SK-N-DZ (cell line): Measurements from ENCODE around the gene CASP3.
"Not testable (repeated sequence)": the region's sequence is repeated elsewhere in the genome, so short reads cannot be mapped to it uniquely, and the experiment has no call there.

Source experiments
- DNase-seq: peaks from one replicate; pipeline ENCODE4 v3.0.0-alpha.2; 2015; ENCODE audit warnings: low spot score

Gene CASP3

DNA sequence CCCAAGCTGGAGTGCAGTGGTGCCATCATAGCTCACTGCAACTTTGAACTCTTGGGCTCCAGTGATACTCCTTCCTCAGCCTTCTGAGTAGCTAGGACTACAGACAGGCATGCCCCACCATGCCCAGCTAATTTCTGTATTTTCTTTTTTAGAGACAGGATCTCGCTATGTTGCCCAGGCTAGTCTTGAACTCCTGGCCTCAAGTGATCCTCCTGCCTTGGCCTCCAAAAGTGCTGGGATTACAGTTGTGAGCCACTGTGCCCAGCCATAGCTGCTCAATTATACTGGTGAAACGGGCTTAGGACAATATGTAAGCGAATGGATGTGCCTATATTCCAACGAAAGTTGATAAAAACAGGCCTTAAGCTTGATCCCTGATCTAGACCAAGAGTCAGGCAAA lies 13.1 kb downstream of the CASP3 start:
- no peak for DNase-seq

DNA sequence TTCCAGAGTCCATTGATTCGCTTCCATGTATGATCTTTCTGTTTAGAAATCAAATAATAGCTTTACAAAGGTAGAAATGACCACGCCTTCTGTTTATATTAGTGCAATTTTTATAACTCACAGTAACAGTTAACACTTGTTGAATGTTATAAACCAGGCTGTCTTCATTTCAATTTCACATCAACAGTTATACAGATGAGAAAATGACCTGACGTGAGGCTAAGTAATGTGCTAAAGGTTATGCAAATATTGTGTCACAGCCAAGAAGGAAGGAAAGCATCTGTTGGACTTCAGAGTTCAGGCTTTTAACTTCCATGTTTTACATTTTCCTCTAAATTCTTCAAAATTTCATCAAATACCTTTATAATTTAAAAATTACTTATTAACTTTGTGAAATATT lies 13.9 kb downstream of the CASP3 start:
- no peak for DNase-seq

DNA sequence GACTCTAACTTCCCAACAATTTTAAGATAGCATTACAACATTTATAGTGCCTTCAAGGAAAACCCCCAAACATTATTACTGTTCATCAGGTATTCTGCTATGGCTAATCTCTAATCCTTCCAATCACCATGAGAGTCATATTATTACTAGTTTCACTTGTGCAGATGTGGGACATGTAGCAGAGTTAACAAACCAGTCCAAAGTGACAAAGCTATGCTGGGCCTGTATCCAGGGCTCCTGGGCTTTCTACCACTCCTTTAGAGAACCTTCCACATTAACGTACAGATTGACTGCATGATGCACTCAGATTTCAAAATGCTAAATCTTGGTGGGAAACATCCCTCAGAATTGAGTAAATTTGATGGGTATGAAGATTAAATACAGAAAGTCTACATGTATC lies 16.4 kb downstream of the CASP3 start:
- no peak for DNase-seq

DNA sequence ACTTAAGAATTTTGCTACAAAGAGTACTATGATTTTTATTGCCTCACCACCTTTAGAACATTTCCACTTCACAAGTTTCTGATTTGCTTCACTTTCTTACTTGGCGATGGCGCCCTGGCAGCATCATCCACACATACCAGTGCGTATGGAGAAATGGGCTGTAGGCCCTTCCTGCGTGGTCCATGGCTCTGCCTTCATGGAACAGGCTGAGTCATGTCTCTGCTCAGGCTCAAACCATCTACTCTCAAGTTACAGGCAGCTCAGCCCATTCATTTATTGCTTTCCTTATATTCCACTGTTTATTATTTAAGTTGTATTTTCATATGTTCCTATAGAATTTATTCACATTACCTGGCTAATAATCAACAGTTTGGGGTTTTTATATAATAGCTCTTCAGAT lies 21.1 kb downstream of the CASP3 start:
- no peak for DNase-seq

DNA sequence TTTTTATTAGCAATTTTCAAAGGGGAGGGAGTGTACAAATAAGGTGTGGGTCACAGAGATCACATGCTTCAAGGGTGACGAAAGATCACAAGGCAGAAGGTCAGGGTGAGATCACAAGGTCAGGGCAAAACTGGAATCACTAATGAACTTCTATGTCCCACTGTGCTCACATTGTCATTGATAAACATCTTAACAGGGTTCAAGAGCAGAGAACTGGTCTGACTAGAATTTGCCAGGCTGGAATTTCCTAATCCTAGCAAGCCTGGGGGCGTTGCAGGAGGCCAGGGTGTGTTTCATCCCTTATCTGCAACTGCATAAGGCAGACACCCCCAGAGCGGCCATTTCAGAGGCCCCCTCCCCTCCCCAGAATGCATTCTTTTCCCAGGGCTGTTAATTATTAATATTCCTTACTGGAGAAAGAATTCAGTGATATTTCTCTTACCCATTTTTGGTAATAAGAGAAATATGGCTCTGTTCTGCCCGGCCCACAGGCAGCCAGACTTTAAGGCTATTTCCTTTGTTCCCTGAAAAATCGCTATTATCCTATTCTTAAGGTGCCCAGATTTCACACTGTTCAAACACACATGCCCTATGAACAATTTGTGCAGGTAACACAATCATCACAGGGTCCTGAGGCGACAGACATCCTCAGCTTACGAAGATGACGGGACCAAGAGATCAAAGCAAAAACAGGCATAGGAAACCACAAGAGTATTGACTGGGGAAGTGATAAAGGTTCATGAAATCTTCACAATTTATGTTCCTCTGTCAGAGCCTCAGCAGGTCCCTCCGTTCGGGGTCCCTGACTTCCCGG lies 23.3 kb downstream of the CASP3 start:
- not testable (repeated sequence) for DNase-seq

DNA sequence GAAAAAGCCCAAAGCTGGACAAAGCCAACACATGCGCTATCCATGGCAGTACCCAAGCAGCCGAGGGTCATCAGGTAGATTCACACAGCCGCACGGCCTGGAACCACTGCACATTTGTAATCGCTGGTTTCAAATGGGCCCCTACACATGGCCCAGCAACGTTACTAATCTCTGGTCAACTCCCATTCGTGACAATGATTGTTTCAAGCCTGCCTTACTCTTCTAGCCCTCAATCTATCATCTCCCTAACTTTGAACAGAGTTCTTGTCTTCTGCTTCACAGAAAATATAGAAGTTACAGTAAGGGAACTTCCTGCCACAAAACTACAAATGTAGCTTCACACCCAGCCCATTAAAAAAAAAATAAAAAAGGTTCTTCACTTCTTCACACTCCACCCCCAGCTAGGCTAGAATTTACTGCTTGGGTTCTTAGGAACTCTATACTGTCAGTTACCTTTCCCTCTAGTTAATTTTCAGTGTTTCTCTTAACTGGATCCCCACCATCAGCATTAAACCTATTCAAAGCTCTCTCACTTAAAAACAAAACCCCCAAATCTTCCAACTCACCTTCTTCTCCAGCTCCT lies 24.2 kb downstream of the CASP3 start:
- no peak for DNase-seq

DNA sequence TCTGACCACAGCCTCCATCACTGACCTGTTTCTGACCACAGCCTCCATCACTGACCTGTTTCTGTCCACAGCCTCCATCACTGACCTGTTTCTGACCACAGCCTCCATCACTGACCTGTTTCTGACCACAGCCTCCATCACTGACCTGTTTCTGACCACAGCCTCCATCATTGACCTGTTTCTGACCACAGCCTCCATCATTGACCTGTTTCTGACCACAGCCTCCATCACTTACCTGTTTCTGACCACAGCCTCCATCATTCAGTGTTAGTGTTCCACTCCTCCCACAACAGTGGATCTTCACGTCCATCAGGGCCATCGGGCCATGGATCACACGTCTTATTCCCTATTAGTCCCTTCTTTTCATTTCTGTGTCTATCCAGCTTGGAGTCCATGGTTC lies 24.7 kb downstream of the CASP3 start:
- DNase-seq, result not testable (repeated sequence)

DNA sequence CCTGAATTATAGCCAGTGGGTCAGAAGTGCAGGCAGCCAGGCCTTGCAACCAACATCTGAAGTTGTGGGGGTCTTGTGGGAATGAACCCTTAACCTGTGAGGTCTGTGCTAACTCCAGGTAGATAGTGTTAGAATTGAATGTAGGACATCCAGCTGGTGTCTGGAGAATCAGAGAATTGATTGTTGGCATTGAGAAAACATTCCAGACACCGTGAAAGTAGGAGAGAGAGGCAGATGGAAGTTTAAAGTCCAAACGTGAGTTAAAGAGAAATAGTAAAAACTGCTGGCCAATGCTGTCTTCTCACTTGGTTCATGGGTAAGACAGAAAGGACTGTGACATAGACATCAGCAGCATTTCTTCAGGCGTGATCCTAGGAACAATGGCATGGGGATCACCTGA lies 27.7 kb downstream of the CASP3 start:
- no peak for DNase-seq

DNA sequence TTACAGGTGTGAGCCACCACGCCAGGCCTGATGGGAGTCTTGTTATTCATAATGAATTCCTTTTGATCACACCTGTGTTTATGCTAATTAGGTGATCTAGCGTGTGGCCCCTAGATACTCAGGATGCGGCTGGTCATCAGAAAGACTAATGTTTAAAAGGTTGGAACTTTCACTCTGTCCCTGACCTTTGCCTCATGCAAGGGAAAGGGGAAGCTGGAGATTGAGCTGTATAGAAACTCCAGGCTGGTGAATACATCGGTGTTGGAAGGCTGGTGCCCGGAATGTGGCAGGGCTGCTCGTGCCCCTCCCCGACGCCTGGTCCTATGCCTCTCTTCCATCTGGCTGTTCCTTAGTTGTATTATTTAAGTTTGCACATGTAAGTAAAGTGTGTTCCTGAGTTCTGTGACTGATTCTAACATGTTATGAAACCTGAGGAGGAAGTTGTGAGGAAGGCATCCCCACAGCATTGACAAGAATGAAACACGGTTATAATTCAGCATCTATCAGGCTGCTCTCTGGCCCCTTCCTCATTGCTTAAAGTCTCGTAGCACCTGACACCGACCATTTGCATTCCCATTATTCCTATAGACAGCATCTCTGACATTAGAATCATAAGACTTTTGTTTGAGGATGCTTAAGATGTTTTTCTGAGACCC lies 28.9 kb downstream of the CASP3 start:
- no peak for DNase-seq

DNA sequence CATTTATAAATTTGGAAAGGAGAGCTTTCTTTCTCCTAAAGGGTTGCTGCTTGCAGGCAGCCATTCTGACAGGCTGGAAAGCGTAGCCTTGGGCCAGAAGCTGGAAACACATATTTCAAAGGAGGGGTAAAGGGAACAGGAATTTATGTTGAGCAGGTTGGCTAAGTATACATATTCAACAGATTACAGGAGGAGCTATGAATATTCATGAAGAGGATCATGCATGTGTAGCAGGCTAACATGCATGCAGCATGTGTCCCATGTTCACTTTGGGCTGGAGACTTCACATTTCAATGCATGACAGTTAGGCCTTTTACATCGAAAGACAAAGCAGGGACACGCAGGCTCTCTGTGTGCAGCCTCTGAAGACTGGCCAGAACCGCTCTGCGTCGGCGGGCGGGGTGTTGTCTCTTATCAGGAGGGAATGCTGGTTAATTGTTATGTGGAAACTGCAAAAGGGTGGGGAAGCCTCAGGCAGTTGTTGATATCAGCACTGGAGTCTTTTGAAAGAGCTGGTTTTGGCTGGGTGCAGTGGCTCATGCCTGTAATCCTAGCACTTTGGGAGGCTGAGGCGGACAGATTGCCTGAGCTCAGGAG lies 31.5 kb downstream of the CASP3 start:
- DNase-seq, result no peak

DNA sequence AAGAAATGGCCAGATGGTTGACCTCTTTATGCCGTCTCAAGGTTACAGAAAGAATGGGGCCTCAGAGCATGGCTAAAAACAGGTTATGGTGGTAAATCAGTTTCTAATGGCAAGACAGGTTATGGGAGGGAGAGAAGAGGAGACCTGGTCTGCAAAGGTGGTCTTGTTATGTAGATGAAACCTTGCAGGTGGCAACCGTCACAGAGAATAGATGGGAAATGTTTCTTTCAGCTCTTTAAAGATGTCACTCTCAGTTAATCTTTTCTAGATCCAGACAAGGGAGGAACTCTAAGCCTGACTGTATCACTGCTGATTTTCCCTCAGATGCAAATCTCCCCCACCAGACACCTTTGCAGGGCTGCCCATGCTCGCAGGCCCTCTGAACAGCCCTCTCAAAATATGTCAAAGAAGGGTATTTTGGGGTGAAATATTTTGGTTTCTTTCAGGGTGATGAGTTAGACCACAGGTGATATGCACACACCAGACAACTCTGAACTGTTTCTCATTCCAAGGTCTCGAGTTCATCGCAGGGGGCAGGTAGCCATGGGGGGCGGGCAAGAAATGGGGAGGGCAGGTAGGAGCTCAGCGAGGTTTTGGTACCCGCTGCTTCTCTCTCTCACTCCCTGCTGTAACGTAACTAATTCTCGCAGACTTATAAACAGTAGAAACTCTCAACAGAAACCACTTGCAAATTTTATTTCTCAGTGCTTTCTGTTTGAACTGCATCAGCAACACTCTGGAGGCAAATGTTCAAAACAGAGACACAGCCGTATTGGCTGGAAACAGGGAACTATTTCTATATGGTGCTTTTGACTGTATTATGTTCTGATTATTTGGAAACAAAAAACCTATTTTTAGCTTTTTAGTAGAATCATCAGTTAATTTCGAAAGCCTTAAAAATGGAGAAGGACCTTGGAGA lies 32.4 kb downstream of the CASP3 start:
- DNase-seq, result no peak

DNA sequence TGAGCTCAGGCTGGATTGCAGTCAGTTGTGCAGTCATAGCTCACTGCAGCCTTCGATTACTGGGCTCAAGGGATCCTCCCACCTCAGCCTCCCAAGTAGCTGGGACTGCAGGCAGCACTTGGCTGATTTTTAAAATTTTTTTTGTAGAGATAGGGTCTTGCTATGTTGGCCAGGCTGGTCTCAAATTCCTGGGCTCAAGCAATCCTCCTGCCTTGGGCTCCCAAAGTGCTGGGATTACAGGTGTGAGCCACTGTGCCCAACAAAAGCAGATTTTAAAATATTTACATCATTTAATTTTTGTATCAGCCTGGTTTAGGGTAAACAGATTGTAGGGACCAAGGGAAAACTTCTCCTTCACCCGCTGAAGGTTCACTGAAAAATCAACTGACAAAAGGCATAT lies 33.1 kb downstream of the CASP3 start:
- DNase-seq, result not testable (repeated sequence)

DNA sequence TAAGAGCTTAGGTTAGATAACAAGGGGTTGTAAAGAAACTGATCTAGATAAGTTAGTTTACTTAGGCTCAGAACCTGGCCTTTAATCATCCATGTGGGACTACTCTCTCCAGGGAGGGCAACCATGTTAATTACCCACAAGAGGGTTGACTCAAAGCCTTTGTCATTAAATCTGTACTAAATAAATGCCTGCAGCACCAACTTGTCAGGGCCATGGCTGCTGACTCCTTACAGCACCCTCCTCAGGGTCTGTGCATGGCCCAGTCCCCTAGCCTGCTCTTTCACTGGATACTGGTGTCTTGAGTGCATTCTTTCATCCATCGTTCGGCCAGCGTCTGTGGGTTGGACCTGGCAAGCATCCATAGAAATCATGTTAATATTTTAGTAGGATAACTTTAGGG lies 34.7 kb downstream of the CASP3 start:
- no peak for DNase-seq

DNA sequence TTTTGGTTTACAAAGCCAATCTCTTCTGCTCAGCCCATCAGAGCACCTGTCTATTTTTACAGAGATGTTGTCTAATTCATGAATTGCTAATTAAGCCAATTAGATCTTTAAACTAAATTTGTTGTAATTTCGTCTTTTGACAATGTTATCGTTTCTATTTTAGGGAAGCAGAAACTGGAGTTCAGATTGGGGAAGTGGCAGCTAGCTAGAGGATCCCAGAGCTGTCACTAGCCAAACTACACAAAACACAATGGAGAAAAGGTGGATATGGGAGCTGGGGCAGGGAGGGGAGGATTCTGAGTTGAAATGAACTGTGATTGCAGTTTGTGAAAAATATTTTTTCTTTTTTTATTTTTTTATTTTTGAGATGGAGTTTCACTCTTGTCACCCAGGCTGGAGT lies 35.8 kb downstream of the CASP3 start:
- DNase-seq, result no peak

DNA sequence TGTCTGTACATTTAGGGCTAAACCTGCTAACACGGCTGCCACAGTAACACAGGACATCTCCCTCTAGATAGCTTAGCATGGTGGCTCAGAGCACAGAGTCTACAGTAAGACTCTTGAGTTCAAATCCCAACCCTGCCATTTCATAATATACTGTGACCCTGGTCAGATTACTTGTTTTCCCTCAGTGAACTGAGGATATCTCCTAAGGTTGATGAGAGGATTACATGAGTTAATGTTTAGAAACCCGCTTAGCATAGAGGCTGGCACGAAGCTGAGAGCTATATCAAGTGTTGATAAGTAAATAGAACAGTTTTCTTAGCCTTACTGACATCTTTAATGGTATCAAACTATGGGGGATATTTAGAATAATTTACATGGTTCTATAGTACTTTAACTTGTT lies 37.2 kb downstream of the CASP3 start:
- DNase-seq, result no peak

DNA sequence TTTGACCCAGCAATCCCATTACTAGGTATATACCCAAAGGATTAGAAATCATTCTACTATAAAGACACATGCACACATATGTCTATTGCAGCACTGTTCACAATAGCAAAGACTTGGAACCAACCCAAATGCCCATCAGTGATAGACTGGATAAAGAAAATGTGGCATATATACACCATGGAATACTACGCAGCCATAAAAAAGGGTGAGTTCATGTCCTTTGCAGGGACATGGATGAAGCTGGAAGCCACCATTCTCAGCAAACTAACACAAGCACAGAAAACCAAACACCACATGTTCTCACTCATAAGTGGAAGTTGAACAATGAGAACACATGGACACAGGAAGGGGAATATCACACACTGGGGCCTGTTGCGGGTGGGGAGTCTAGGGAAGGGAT lies 41.8 kb downstream of the CASP3 start:
- not testable (repeated sequence) for DNase-seq

DNA sequence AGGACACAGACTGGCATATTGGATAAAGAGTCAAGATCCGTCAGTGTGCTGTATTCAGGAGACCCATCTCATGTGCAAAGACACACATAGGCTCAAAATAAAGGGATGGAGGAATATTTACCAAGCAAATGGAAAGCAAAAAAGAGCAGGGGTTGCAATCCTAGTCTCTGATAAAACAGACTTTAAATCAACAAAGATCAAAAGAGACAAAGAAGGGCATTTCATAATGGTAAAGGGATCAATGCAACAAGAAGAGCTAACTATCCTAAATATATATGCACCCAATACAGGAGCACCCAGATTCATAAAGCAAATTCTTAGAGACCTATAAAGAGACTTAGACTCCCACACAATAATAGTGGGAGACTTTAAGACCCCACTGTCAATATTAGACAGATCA lies 46.4 kb downstream of the CASP3 start:
- not testable (repeated sequence) for DNase-seq

DNA sequence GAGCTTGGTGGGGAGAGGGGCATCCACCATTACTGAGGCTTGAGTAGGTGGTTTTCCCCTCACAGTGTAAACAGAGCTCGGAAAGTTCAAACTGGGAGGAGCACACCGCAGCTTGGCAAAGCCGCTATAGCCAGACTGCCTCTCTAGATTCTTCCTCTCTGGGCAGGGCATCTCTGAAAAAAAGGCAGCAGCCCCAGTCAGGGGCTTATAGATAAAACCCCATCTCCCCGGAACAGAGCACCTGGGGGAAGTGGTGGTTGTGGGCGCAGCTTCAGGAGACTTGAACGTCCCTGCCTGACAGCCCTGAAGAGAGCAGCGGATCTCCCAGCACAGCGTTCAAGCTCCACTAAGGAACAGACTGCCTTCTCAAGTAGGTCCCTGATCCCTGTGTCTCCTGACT lies 48.3 kb downstream of the CASP3 start:
- DNase-seq, result not testable (repeated sequence)

DNA sequence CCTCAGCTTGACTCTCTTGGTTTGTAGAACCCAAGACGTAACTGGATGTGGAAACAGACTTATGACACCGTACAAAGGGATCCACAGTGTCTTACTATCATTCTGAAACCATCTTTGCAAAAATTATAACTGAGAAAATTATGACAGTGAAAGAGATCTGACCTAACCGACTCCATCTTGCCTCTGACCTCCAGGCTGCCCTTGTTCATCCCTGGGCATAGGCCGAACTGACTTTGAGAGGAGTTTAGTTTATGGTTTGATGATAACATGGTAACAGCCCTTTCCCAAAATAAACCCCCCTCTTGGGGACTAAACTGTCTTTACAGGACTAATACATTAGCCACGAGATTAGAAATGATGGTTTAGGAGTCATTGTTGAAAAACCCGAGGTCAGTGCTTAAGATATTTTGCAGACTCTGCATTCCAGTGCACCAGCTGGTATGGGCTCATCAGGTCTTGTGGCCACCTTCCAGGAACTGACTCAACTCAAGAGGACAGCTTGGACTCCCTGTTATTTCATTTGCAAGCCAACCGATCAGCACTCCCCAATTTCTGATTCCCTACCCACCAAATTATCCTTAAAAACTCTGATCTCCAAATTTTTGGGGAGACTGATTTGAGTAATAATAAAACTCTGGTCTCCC lies 49.6 kb downstream of the CASP3 start:
- DNase-seq, result no peak

DNA sequence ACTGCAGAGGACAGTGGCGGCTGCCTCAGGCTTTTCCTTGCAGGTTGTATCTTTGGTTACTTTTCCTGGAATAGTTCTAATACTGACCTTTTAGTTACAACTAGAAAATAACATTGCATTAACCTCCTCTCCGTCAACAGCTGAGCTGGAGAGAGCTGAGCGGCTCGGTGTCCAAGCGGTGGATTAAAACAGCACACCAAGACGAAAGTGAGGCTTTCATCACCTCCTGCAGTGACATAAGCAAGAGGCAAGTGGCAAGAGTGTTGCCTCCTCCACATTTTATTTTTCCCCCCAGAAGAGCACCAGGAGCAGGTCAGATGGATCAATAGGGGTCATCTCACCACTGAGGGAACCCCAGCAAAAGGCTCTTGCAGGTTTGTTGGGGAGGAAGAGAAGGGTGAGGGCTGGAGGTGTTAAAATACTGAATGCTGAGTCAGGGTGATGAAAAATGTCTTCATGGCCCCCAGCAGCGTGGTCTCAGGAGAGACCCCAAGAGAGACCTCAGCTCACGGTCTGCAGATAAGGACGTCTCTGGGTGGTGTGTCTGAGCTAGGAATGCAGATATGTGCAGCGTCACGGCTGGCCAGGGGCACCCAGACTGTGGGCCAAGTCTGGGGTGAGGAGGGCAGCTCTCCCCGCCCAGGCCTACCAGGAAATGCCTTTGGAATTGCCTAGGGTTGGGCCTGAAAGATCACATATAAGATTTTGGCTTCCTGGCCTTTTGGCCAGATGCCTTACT lies 50.3 kb downstream of the CASP3 start:
- no peak for DNase-seq
